ENCODE results near the gene JARID2. TPM values are rescaled to one million over a fixed set of nuclear protein-coding genes. Genes with fewer than 3 reads are reported as not detected.

JARID2 gene
- total and polyA plus RNA-seq, 9 of the 15 experiments (the other 6 are each of a cell fraction or from before 2014, with no cell fraction given), result 5.0 to 29.0 (median 15.6) TPM

- no peaks in the 10 kb centered on the region for H4K20me1 ChIP-seq (replicated peaks; ENCODE audit: control insufficient read depth, insufficient read depth, low read length)
- H3K79me2 ChIP-seq (ENCODE audit: control insufficient read depth, insufficient read depth, low read length), result no peaks in the 10 kb centered on the region
- peaks cover 26% of the 10 kb centered on the region; the same call in 2 of the 3 replicates for H3K36me3 ChIP-seq (ENCODE audit: control insufficient read depth, insufficient read depth, low read length)
- H2AFZ ChIP-seq (ENCODE audit: low read depth, low read length), result no peak overlapping the region
- H3K4me3 ChIP-seq, result no peak overlapping the region
- CTCF ChIA-PET (ENCODE audit: low intra/inter-chr PET ratio), result no interaction called here
- BruUV-seq (replicated peaks), result no TSS peak
- peak overlapping the region in 1 of 2 experiments; percentile 72; a peak in 1 of 4 replicates for H3K9ac ChIP-seq (ENCODE audit: insufficient read depth in 1 of 2, low read depth in 2 of 2, low read length in 2 of 2)
- H3K4me2 ChIP-seq (ENCODE audit: insufficient read depth, low read length), result no peak overlapping the region
- TF ChIP-seq MEIS2 (IDR thresholded peaks at IDR 0.05; ENCODE audit: partially characterized antibody) (peak; percentile 14), HDAC2 (IDR thresholded peaks at IDR 0.05) (no peak), DACH1 (IDR thresholded peaks at IDR 0.05; ENCODE audit: partially characterized antibody) (peak; percentile 39), USF1 (CRISPR knock-in tag; IDR thresholded peaks at IDR 0.05) (peak; percentile 24; the same call in 1 of the 2 replicates), PKNOX1 (IDR thresholded peaks at IDR 0.05) (peak; percentile 77), CSDE1 (IDR thresholded peaks at IDR 0.05) (no peak), CEBPG (CRISPR knock-in tag; IDR thresholded peaks at IDR 0.05) (peak; percentile 6; the same call in 1 of the 2 replicates), CEBPG (tag; conservative IDR thresholded peaks at IDR 0.05 in 1 of 2, IDR thresholded peaks at IDR 0.05 in 1 of 2) (no peak), JUND (IDR thresholded peaks at IDR 0.05; ENCODE audit: borderline replicate concordance, low read depth, low read length) (peak; percentile 48; the same call in 1 of the 2 replicates), JUND (tag; IDR thresholded peaks at IDR 0.05; ENCODE audit: borderline replicate concordance, low read depth, low read length) (no peak), FOSL1 (tag; conservative IDR thresholded peaks at IDR 0.05) (peak; percentile 29; the same call in 1 of the 2 replicates)
- TF ChIP-seq, protein P1, sequence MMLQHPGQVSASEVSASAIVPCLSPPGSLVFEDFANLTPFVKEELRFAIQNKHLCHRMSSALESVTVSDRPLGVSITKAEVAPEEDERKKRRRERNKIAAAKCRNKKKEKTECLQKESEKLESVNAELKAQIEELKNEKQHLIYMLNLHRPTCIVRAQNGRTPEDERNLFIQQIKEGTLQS (IDR thresholded peaks at IDR 0.05), result peak; percentile 73
- TF ChIP-seq, protein P1 (CRISPR knock-in tag; conservative IDR thresholded peaks at IDR 0.05), result no peak
- peaks cover 0 to 2% of the 10 kb centered on the region in 2 experiments; a peak in 2 of 5 replicates for H3K4me1 ChIP-seq (replicated peaks in 1 of 2; ENCODE audit: control insufficient read depth in 2 of 2, insufficient read depth in 2 of 2, low read length in 2 of 2)
- DNase-seq (ENCODE audit: extremely low read depth in 1 of 4, low spot score in 3 of 4) (no peak), FAIRE-seq (no peak), ATAC-seq (no peak)
- no peaks in the 10 kb centered on the region for H3K9me1 ChIP-seq (ENCODE audit: control insufficient read depth, insufficient read depth, low read length)
- 85% methylated on average over 10 of the region's 12 CpGs for WGBS (ENCODE audit: insufficient coverage, low coverage, missing lambda C conversion rate)
- POLR2A ChIA-PET, result interaction anchor here (0.6 to 2.4 kb wide), 3 partner anchors 11 to 813 kb away, joined by 3 to 12 read pairs (median 3); no protein-coding TSS in a partner anchor
- in situ Hi-C loops (cut with MboI) (no loop called here), intact Hi-C loops (cut with micrococcal nuclease) (no loop called here)
- no peaks in the 10 kb centered on the region for H3K27me3 ChIP-seq (ENCODE audit: control insufficient read depth in 2 of 2, insufficient read depth in 2 of 2, low read length in 2 of 2)
- no peak overlapping the region; the same call in 2 of the 3 replicates for H3K27ac ChIP-seq (ENCODE audit: extremely low read depth, low read depth, low read length)
- H3K9me3 ChIP-seq (replicated peaks; ENCODE audit: control insufficient read depth, insufficient read depth, low read depth, low read length), result no peaks in the 10 kb centered on the region
Measured at GRCh38 chr6:15533379-15534026, 287.6 kb downstream of the JARID2 start.

Measured in K562 (cell line).